Measurements from ENCODE around the gene KCNN4. TPM values are rescaled to one million over a fixed set of nuclear protein-coding genes. Genes with fewer than 3 reads are reported as not detected.

Gene KCNN4
- total and polyA plus RNA-seq, 2 of the 13 experiments (the other 11 are each of a cell fraction or from before 2014, with no cell fraction given): 0.13 to 0.25 TPM

DNA sequence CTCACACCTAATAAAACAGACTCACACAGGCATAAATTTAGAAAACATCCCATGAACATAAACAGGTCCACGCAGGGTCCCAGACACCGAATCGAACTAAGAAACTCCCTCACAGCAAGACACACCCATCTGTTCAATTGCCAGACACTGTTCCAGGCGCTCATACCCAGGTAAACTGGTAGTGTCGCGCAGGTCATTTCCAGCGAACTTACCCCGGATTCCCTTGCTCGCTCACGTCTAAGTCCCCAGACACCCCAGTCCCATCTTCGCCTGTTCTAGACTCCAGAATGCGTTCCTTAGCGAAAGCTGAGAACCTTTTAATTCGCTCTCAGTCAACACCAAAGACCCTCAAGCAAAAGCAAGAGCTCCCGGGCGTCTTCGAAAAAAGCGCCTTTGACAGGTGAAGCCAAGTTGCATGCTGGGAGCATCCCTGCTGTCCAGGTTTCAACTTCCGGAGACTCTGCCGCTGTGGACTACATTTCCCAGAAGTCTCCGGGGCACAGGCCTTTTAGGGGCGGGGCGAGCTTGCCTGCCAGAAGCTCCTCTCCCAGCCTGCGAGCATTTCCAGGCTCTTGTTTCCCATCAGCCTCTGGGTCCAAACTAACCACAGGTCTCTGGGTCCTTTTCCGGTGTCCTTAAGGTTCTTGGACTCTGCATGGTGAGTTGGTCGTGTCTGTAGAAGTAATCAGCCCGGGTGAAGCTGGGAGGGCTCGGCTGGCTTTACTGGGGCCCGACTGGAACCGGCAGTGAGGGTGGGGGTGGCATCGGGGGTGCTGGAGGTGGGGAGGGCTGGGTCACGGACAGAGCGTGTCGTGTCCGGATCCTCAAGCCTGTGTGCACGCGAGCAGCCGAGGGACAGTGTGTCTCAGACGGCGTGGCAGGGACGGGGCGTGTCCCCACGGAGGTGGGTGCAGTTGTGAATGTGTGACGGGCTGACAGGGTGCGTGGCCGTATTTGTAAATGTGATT lies 46.3 kb upstream of the KCNN4 start, which contains the start of gene ZNF283 (continued):
- TF ChIP-seq, protein P1, sequence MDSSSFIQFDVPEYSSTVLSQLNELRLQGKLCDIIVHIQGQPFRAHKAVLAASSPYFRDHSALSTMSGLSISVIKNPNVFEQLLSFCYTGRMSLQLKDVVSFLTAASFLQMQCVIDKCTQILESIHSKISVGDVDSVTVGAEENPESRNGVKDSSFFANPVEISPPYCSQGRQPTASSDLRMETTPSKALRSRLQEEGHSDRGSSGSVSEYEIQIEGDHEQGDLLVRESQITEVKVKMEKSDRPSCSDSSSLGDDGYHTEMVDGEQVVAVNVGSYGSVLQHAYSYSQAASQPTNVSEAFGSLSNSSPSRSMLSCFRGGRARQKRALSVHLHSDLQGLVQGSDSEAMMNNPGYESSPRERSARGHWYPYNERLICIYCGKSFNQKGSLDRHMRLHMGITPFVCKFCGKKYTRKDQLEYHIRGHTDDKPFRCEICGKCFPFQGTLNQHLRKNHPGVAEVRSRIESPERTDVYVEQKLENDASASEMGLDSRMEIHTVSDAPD (CRISPR knock-in tag; IDR thresholded peaks at IDR 0.05): no peak
- TF ChIP-seq GPN1 (CRISPR knock-in tag; IDR thresholded peaks at IDR 0.05; ENCODE audit: borderline replicate concordance) (no peak), PITX1 (CRISPR knock-in tag; IDR thresholded peaks at IDR 0.05) (0 out of 2 replicates have a peak, but pooled peaks have one; percentile 32), ZNF878 (CRISPR knock-in tag; IDR thresholded peaks at IDR 0.05) (no peak), ZNF776 (CRISPR knock-in tag; IDR thresholded peaks at IDR 0.05) (no peak), MTF2 (CRISPR knock-in tag; IDR thresholded peaks at IDR 0.05; ENCODE audit: borderline replicate concordance) (no peak), GATAD2A (CRISPR knock-in tag; IDR thresholded peaks at IDR 0.05) (no peak), NFKB2 (CRISPR knock-in tag; IDR thresholded peaks at IDR 0.05; ENCODE audit: borderline replicate concordance) (no peak), KAT8 (CRISPR knock-in tag; IDR thresholded peaks at IDR 0.05) (peak; percentile 80), GTF2F1 (IDR thresholded peaks at IDR 0.05; ENCODE audit: low read length) (no peak), PTBP1 (IDR thresholded peaks at IDR 0.05; ENCODE audit: low read depth, low read length, poor library complexity, severe bottlenecking) (no peak), ATRX (CRISPR knock-in tag; IDR thresholded peaks at IDR 0.05; ENCODE audit: borderline replicate concordance) (no peak), ARHGAP35 (CRISPR knock-in tag; IDR thresholded peaks at IDR 0.05; ENCODE audit: borderline replicate concordance) (no peak), ZNF451 (CRISPR knock-in tag; IDR thresholded peaks at IDR 0.05) (no peak), FOXM1 (CRISPR knock-in tag; IDR thresholded peaks at IDR 0.05) (no peak), MZF1 (CRISPR knock-in tag; IDR thresholded peaks at IDR 0.05; ENCODE audit: borderline replicate concordance) (no peak), SNAPC2 (CRISPR knock-in tag; IDR thresholded peaks at IDR 0.05) (no peak)
- TF ChIP-seq, protein P2, sequence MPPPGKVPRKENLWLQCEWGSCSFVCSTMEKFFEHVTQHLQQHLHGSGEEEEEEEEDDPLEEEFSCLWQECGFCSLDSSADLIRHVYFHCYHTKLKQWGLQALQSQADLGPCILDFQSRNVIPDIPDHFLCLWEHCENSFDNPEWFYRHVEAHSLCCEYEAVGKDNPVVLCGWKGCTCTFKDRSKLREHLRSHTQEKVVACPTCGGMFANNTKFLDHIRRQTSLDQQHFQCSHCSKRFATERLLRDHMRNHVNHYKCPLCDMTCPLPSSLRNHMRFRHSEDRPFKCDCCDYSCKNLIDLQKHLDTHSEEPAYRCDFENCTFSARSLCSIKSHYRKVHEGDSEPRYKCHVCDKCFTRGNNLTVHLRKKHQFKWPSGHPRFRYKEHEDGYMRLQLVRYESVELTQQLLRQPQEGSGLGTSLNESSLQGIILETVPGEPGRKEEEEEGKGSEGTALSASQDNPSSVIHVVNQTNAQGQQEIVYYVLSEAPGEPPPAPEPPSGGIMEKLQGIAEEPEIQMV (CRISPR knock-in tag; IDR thresholded peaks at IDR 0.05; ENCODE audit: low read depth): no peak
- TF ChIP-seq, protein P3, sequence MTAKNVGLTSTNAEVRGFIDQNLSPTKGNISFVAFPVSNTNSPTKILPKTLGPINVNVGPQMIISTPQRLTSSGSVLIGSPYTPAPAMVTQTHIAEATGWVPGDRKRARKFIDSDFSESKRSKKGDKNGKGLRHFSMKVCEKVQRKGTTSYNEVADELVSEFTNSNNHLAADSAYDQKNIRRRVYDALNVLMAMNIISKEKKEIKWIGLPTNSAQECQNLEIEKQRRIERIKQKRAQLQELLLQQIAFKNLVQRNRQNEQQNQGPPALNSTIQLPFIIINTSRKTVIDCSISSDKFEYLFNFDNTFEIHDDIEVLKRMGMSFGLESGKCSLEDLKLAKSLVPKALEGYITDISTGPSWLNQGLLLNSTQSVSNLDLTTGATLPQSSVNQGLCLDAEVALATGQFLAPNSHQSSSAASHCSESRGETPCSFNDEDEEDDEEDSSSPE (CRISPR knock-in tag; IDR thresholded peaks at IDR 0.05): peak; percentile 80
- TF ChIP-seq, protein P4, sequence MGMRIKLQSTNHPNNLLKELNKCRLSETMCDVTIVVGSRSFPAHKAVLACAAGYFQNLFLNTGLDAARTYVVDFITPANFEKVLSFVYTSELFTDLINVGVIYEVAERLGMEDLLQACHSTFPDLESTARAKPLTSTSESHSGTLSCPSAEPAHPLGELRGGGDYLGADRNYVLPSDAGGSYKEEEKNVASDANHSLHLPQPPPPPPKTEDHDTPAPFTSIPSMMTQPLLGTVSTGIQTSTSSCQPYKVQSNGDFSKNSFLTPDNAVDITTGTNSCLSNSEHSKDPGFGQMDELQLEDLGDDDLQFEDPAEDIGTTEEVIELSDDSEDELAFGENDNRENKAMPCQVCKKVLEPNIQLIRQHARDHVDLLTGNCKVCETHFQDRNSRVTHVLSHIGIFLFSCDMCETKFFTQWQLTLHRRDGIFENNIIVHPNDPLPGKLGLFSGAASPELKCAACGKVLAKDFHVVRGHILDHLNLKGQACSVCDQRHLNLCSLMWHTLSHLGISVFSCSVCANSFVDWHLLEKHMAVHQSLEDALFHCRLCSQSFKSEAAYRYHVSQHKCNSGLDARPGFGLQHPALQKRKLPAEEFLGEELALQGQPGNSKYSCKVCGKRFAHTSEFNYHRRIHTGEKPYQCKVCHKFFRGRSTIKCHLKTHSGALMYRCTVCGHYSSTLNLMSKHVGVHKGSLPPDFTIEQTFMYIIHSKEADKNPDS (CRISPR knock-in tag; IDR thresholded peaks at IDR 0.05): no peak
- TF ChIP-seq, protein P5, sequence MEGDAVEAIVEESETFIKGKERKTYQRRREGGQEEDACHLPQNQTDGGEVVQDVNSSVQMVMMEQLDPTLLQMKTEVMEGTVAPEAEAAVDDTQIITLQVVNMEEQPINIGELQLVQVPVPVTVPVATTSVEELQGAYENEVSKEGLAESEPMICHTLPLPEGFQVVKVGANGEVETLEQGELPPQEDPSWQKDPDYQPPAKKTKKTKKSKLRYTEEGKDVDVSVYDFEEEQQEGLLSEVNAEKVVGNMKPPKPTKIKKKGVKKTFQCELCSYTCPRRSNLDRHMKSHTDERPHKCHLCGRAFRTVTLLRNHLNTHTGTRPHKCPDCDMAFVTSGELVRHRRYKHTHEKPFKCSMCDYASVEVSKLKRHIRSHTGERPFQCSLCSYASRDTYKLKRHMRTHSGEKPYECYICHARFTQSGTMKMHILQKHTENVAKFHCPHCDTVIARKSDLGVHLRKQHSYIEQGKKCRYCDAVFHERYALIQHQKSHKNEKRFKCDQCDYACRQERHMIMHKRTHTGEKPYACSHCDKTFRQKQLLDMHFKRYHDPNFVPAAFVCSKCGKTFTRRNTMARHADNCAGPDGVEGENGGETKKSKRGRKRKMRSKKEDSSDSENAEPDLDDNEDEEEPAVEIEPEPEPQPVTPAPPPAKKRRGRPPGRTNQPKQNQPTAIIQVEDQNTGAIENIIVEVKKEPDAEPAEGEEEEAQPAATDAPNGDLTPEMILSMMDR (CRISPR knock-in tag; IDR thresholded peaks at IDR 0.05): no peak
